Trophoblast cell (in vitro differentiated cells and primary cell): Measurements from ENCODE around the gene FRMD1. TPM values are rescaled to one million over a fixed set of nuclear protein-coding genes. Genes with fewer than 3 reads are reported as not detected.

Experiments used
- DNase-seq, 2 donors: peaks; one replicate each; pipeline ENCODE4 v3.0.0-alpha.2; 2016
- H2AFZ ChIP-seq: 2 replicates; pipeline ENCODE4 v1.6.1; 2013; ENCODE audit warnings: low read length, moderate library complexity, mild to moderate bottlenecking; ENCODE audit not compliant: insufficient read depth, poor library complexity
- H2AK5ac ChIP-seq: 2 replicates; pipeline ENCODE4 v1.6.1; 2013; ENCODE audit warnings: mild to moderate bottlenecking, low read length
- H2BK120ac ChIP-seq: 2 replicates; pipeline ENCODE4 v1.6.1; 2013; ENCODE audit warnings: low read length, mild to moderate bottlenecking, moderate library complexity; ENCODE audit not compliant: insufficient read depth, poor library complexity
- H2BK12ac ChIP-seq: 2 replicates; pipeline ENCODE4 v1.6.1; 2013; ENCODE audit warnings: mild to moderate bottlenecking, low read length, moderate library complexity
- H2BK5ac ChIP-seq: 2 replicates; pipeline ENCODE4 v1.6.1; 2013; ENCODE audit warnings: low read length, low read depth, moderate library complexity, mild to moderate bottlenecking; ENCODE audit not compliant: poor library complexity
- H3K14ac ChIP-seq: 2 replicates; pipeline ENCODE4 v1.6.1; 2013; ENCODE audit warnings: mild to moderate bottlenecking, low read length
- H3K18ac ChIP-seq: 2 replicates; pipeline ENCODE4 v1.6.1; 2013; ENCODE audit warnings: mild to moderate bottlenecking, low read length
- H3K23ac ChIP-seq: 2 replicates; pipeline ENCODE4 v1.6.1; 2013; ENCODE audit warnings: low read length
- H3K27ac ChIP-seq: 2 replicates; pipeline ENCODE4 v1.5.1; 2013; ENCODE audit warnings: low read depth, mild to moderate bottlenecking, inconsistent platforms, low read length, moderate library complexity
- H3K27me3 ChIP-seq: 2 replicates; pipeline ENCODE4 v1.6.1; 2013; ENCODE audit warnings: inconsistent platforms, mild to moderate bottlenecking, low read length, moderate library complexity; ENCODE audit not compliant: insufficient read depth
- H3K36me3 ChIP-seq, 2 experiments: 1 replicate in 1 of 2; 2 replicates in 1 of 2; pipeline ENCODE4 v1.6.1; 2013; ENCODE audit warnings: low read length in 2 of 2, mild to moderate bottlenecking in 2 of 2, moderate library complexity in 1 of 2; ENCODE audit not compliant: insufficient read depth in 2 of 2, control insufficient read depth in 1 of 2
- H3K4ac ChIP-seq: 2 replicates; pipeline ENCODE4 v1.6.1; 2013; ENCODE audit warnings: low read depth, mild to moderate bottlenecking, low read length, moderate library complexity
- H3K4me1 ChIP-seq, 2 experiments: 1 replicate in 1 of 2; 2 replicates in 1 of 2; pipeline ENCODE4 v1.6.1; 2013; ENCODE audit warnings: low read length in 2 of 2, mild to moderate bottlenecking in 2 of 2, moderate library complexity in 1 of 2; ENCODE audit not compliant: insufficient read depth in 2 of 2, control insufficient read depth in 1 of 2
- H3K4me2 ChIP-seq: 2 replicates; pipeline ENCODE4 v1.6.1; 2013; ENCODE audit warnings: inconsistent platforms, mild to moderate bottlenecking, low read length, moderate library complexity
- H3K4me3 ChIP-seq: 2 replicates; pipeline ENCODE4 v1.5.1; 2013; ENCODE audit warnings: mild to moderate bottlenecking, low read depth, low read length, inconsistent platforms
- H3K79me1 ChIP-seq: one replicate; pipeline ENCODE4 v1.6.1; 2013; ENCODE audit warnings: low read length
- H3K79me2 ChIP-seq: 2 replicates; pipeline ENCODE4 v1.6.1; 2013; ENCODE audit warnings: low read length, mild to moderate bottlenecking; ENCODE audit not compliant: control insufficient read depth, insufficient read depth, poor library complexity
- H3K9ac ChIP-seq: 2 replicates; pipeline ENCODE4 v1.6.1; 2013; ENCODE audit warnings: mild to moderate bottlenecking, low read length
- H3K9me3 ChIP-seq: 2 replicates; pipeline ENCODE4 v1.6.1; 2013; ENCODE audit warnings: low read depth, mild to moderate bottlenecking, control low read depth, inconsistent platforms, low read length; ENCODE audit not compliant: insufficient read depth
- H4K12ac ChIP-seq: 2 replicates; pipeline ENCODE4 v1.6.1; 2013; ENCODE audit warnings: low read depth, mild to moderate bottlenecking, low read length, moderate library complexity
- H4K8ac ChIP-seq: 2 replicates; pipeline ENCODE4 v1.6.1; 2013; ENCODE audit warnings: low read depth, mild to moderate bottlenecking, low read length, moderate library complexity
- H4K91ac ChIP-seq: one replicate; pipeline ENCODE4 v1.6.1; 2013; ENCODE audit warnings: low read depth, mild to moderate bottlenecking, low read length, moderate library complexity
- WGBS: extraction: QIAGEN DNeasy Blood & Tissue Kit; methylation state at CpG from one replicate; pipeline ENCODE4 v1.1.7; 2013; ENCODE audit warnings: missing lambda C conversion rate; ENCODE audit not compliant: insufficient read length, insufficient coverage; ENCODE audit errors: extremely low coverage; 5-methylcytosine and 5-hydroxymethylcytosine counted together
- polyA plus RNA-seq: library from polyadenylated mRNA; stranded (reverse); fragments of 200-250 nt; gene quantifications from 2 replicates; pipeline ENCODE4 v1.2.3, GENCODE V29; 2013

Gene FRMD1
- not detected in 2 replicates for polyA plus RNA-seq

DNA sequence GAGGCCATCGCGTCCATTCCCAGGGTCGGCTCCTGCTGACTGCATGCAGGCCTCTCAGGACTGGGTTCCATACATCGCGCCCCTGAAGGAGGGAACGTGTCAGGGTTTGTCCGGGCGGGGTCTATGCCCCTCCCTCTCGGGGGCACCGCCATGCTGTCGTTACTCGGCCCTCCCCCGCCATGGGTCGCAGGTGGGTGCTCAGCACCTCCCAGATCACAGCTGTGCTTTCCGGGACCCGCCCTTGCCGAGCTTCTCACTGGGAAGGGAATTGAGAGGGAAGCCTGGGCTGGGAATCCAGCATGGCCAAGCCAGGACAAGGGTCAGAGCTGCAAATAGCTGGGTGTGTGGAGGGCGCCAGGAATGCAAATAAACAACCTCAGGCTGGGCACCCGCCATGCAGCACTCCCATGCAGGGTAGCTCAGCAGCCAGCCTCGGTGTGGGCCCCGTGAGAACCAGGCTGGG, at the start of gene FRMD1:
FRMD1 (minus strand) TSS at position 270 of the 463 bp plus-strand sequence; CDS start at position 152, 118 bp downstream.
- H3K79me2 ChIP-seq, result no peaks in the 10 kb centered on the region
- no peaks in the 10 kb centered on the region for H3K36me3 ChIP-seq
- no peak within 1 kb of the TSS for H3K23ac ChIP-seq
- H3K9ac ChIP-seq, result no peak within 1 kb of the TSS
- H4K12ac ChIP-seq, result no peak within 1 kb of the TSS
- no CpG with 5 or more reads among the region's 21 CpGs for WGBS
- H3K4me3 ChIP-seq, result no peak within 1 kb of the TSS
- H3K9me3 ChIP-seq, result peaks cover 14% of the 10 kb centered on the region
- H2BK5ac ChIP-seq, result no peak within 1 kb of the TSS
- no peaks in the 10 kb centered on the region for H3K4me1 ChIP-seq
- H3K14ac ChIP-seq, result no peak within 1 kb of the TSS
- H2BK120ac ChIP-seq, result no peak within 1 kb of the TSS
- H4K91ac ChIP-seq, result no peak within 1 kb of the TSS
- H3K4ac ChIP-seq, result no peak within 1 kb of the TSS
- H4K8ac ChIP-seq, result no peak within 1 kb of the TSS
- H2AFZ ChIP-seq, result no peak within 1 kb of the TSS
- DNase-seq, result no peak
- H2AK5ac ChIP-seq, result no peak within 1 kb of the TSS
- no peak within 1 kb of the TSS for H3K27ac ChIP-seq
- no peak within 1 kb of the TSS for H3K4me2 ChIP-seq
- no peaks in the 10 kb centered on the region for H3K27me3 ChIP-seq
- no peaks in the 10 kb centered on the region for H3K79me1 ChIP-seq
- no peak within 1 kb of the TSS for H3K18ac ChIP-seq
- H2BK12ac ChIP-seq, result no peak within 1 kb of the TSS

DNA sequence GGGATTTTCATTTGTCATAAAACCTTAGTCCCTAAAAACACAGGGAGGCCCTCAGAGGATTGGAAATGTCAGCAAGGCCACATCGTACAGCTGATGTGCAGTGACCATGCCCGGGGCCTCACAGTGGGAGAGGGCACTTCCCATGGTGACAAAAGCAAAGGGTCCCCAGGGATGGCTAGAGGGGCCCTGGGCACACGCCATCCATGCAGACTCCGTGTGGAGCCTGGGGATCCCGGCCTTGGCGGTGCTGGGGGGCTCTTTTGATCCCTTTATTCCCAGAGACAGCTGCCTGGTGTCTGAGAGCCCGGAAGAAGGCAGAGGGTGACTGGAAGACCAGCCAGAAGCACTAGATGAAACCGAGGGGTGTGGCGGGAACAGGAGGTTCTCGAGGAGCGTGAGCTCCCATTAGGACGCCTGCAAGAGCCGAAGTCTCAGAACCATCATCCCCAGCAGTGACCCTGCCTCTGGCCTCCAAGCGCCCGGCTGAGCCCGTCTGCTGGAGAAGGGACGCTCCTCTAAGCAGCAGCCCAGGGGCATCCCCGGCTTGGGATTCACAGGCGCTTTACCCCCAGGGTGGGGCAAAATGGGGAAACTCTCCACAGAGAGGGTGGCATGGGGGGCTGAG, 49.1 kb upstream of the FRMD1 start:
- H3K36me3 ChIP-seq, result no peaks in the 10 kb centered on the region
- no peak overlapping the region for H3K27ac ChIP-seq
- no peaks in the 10 kb centered on the region for H3K79me1 ChIP-seq
- H3K27me3 ChIP-seq, result no peaks in the 10 kb centered on the region
- H3K4me3 ChIP-seq, result no peak overlapping the region
- H2AFZ ChIP-seq, result no peak overlapping the region
- H2BK12ac ChIP-seq, result no peak overlapping the region
- WGBS, result no CpG with 5 or more reads among the region's 19 CpGs
- no peak overlapping the region for H4K91ac ChIP-seq
- no peak overlapping the region for H2BK120ac ChIP-seq
- no peak overlapping the region for H4K8ac ChIP-seq
- H3K4me1 ChIP-seq, result peaks cover 3 to 13% of the 10 kb centered on the region in 2 experiments
- no peak overlapping the region for H2AK5ac ChIP-seq
- no peak overlapping the region for H3K14ac ChIP-seq
- H3K79me2 ChIP-seq, result no peaks in the 10 kb centered on the region
- H3K9ac ChIP-seq, result no peak overlapping the region
- no peaks in the 10 kb centered on the region for H3K9me3 ChIP-seq
- H3K4me2 ChIP-seq, result no peak overlapping the region
- no peak overlapping the region for H4K12ac ChIP-seq
- DNase-seq, result no peak
- H3K18ac ChIP-seq, result no peak overlapping the region
- no peak overlapping the region for H3K23ac ChIP-seq
- no peak overlapping the region for H2BK5ac ChIP-seq
- H3K4ac ChIP-seq, result no peak overlapping the region

DNA sequence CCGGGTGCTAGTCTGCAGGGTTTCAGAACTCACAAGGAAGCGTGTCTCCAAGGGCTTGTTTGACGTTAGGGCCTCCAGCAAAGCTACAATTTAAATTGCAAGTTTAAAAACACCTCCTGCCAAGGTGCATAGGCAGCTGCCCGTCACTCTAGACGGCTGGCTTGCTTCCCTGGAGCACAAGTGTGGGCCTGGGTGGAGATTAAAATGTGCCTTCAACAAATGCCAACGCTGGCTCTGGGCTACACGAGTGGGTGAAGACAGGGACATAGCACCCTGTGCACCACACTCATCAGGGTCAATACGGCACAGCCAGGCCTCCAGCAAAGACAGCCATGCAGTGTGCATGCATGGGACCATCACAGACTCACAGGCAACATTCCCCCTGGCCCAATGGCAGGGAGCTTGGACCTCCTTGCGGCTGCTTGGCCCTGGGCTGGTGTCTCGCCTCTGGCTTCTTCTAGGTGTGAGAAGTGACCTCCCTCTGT, 48.4 kb upstream of the FRMD1 start:
- no CpG with 5 or more reads among the region's 10 CpGs for WGBS
- Histone ChIP-seq H3K4ac (no peak overlapping the region), H3K9ac (no peak overlapping the region), H3K79me1 (no peaks in the 10 kb centered on the region), H3K79me2 (no peaks in the 10 kb centered on the region), H3K27me3 (no peaks in the 10 kb centered on the region), H3K18ac (no peak overlapping the region), H3K23ac (no peak overlapping the region), H2AK5ac (no peak overlapping the region), H3K9me3 (peaks cover 3% of the 10 kb centered on the region), H4K12ac (no peak overlapping the region), H2BK120ac (no peak overlapping the region), H3K27ac (no peak overlapping the region), H2BK12ac (no peak overlapping the region), H3K4me1 (peaks cover 3 to 7% of the 10 kb centered on the region in 2 experiments), H3K4me2 (no peak overlapping the region), H4K91ac (no peak overlapping the region), H3K14ac (no peak overlapping the region), H3K36me3 (no peaks in the 10 kb centered on the region), H4K8ac (no peak overlapping the region), H2AFZ (no peak overlapping the region), H3K4me3 (no peak overlapping the region), H2BK5ac (no peak overlapping the region)
- DNase-seq, result no peak

DNA sequence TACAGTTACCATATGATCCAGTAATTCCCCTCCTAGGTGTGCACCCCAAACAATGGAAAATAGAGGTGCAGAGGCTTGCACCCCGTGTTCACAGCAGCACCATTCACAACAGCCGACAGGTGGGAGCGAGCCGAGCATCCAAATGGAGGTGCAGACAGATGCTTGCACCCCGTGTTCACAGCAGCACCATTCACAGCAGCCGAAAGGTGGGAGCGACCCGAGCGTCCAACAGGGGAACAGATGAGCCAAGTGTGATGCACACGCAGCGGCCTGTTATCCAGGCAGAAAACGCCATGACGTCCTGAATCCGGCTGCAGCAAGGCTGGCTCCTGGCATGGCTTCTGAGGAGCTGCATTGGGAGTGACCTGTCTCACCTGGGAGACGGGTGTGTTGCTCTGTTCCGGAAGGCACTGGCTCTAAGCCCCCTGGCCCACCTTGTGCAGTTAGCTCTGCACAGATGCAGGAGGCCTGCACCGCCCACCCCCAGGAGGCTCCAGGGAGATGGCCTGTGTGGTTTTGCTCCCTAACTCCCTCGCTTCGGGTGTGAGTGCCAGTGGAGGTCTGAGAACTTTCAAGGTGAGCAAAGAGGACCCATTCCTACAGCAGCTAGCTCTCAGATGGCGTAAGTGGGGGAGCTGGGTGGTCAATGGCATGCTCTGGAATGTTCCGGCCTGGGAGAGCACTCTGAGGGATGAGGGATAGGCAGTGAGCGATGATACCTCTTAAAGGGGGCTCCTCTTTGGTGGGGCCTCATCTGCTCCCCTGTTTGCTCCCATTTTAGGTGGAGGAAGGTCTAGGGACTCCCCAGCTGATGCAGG, 47.8 kb upstream of the FRMD1 start:
- Histone ChIP-seq H4K91ac (no peak overlapping the region), H2BK120ac (no peak overlapping the region), H3K14ac (no peak overlapping the region), H3K27ac (no peak overlapping the region), H2AK5ac (no peak overlapping the region), H2BK5ac (no peak overlapping the region), H3K4me2 (no peak overlapping the region), H3K9me3 (peaks cover 5% of the 10 kb centered on the region), H3K18ac (no peak overlapping the region), H3K36me3 (no peaks in the 10 kb centered on the region), H4K8ac (no peak overlapping the region), H3K27me3 (no peaks in the 10 kb centered on the region), H2BK12ac (no peak overlapping the region), H3K79me2 (no peaks in the 10 kb centered on the region), H4K12ac (no peak overlapping the region), H3K4ac (no peak overlapping the region), H2AFZ (no peak overlapping the region), H3K23ac (no peak overlapping the region), H3K9ac (no peak overlapping the region), H3K79me1 (no peaks in the 10 kb centered on the region), H3K4me1 (peaks cover 0 to under 1% of the 10 kb centered on the region in 2 experiments), H3K4me3 (no peak overlapping the region)
- no peak for DNase-seq
- WGBS, result no CpG with 5 or more reads among the region's 22 CpGs
